GM18505 (cell line): ENCODE measurements around the gene LAPTM5.

Experiments used
- ATAC-seq: cut with Tn5 transposase; IDR thresholded peaks from one replicate; pipeline ENCODE4 v1.9.1; 2021; ENCODE audit not compliant: unreplicated experiment
- POLR2A ChIP-seq: IDR thresholded peaks from 4 replicates; pipeline ENCODE4 v1.6.1; 2011; ENCODE audit warnings: borderline replicate concordance; ENCODE audit not compliant: insufficient read depth, insufficient read length; ENCODE audit errors: extremely low read depth

LAPTM5 gene, protein sequence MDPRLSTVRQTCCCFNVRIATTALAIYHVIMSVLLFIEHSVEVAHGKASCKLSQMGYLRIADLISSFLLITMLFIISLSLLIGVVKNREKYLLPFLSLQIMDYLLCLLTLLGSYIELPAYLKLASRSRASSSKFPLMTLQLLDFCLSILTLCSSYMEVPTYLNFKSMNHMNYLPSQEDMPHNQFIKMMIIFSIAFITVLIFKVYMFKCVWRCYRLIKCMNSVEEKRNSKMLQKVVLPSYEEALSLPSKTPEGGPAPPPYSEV

DNA sequence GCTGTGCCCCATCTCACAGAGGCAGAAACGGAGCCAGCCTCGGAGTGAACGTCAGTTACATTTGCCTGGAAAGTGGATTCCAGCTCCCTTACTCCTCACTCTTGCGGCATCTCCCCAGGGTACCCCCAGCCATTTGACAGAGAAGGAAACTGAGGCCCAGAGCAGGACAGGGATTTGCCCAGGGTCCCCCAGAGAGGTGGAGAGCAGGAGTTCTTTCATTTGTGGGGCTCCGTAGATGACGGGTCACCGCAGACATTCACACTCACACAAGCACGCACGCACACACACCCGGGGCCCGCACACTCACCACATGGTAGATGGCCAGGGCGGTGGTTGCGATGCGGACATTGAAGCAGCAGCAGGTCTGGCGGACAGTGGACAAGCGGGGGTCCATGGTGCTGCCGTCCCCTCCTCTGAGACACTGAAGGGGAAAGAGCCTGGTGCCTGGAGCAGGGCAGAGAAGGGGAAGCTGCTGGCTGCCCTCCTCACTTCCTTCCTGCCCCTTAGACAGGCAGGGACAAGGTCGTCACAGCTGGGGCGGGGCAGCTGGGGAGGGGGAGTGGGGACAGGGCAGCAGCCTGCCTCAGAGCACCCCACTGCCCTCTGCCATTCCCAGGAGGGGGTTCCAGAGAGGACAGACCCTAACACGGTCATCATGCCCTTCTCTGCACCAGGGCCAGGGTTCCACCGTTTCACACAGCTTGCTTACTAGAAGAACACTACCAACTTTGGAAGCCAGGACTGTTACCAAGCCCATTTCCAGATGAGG, at the start of gene LAPTM5:
LAPTM5 (minus strand) TSS at position 423 of the 769 bp plus-strand sequence; CDS start at position 394, 29 bp downstream.
- TF ChIP-seq POLR2A, result peak; percentile 95
- no peak for ATAC-seq

DNA sequence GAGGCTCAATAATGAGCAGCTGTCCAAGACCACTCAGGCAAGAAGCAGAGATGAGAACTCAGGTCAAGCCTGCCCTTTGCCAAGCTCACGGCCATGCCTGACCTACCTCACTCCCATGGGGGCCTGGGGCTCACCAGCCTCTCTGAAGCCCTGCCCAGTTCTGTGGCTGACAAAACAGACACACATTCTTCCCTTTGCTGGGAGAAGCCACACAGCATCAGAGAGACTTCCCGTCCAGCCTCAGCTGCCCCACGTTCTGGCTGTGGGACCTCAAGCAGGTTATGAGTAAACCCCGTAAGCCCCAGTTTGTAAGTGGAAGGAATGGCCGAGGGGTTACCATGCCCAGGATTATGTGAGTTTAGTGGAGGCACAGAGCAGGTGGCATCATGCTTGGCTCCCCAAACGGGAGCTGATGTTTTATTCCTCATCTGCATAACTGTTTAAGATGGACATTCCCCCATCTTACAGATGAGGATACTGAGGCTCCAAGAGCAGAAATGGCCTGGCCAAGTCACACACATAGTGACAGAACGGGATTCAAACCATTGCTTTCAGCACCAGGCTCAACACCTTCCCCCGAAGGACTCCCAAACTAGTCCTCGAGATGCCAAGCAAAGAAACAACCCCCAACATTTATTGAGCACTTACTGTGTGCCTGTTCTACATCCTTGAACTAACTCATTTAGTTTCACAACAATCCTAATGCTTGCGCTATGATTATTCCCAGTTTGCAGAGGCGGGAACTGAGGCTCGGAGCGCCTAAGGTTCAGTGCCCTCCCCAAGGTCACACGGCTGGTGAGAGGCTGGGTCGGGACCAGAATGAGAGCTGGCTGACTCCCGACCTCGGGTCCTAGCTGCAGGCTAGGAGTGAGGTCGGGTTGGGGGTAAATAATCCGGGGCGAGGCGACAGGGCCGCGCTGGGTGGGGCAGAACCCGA, 49.1 kb upstream of the LAPTM5 start:
- TF ChIP-seq POLR2A, result no peak
- no peak for ATAC-seq

DNA sequence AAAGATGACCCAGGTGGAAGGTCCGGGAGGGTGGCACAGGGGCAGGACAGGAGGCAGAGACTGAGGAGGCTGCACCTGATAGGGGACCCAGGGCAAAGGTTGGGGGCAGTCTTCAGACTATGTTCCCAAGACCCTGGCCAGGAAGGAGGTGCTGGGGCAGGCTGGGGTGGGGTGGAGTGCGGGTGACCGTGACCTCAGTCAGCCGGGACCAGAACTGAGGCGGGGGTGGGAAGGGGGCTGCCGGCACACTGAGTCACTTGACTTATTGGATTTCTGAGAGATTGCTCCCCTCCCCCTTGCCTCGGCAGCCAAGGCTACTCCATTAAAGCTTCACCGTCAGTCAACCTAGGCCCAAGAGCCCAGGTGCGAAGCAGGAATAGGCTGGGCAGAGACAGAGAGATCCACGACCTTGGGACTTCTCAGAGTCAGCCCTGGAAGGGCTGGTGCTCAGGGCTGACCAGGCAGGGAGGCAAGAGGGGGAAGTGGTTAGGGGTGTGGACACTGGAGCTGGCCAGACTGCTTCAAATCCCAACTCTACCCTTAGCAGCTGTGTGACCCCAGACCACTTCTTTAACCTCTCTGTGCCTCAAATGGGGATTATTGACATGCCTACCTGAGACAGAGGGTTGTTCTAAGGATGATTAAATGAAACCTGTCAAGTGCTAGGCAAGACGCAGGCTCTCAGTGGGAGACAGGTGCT, 47.9 kb upstream of the LAPTM5 start:
- no peak for ATAC-seq
- TF ChIP-seq POLR2A, result no peak

DNA sequence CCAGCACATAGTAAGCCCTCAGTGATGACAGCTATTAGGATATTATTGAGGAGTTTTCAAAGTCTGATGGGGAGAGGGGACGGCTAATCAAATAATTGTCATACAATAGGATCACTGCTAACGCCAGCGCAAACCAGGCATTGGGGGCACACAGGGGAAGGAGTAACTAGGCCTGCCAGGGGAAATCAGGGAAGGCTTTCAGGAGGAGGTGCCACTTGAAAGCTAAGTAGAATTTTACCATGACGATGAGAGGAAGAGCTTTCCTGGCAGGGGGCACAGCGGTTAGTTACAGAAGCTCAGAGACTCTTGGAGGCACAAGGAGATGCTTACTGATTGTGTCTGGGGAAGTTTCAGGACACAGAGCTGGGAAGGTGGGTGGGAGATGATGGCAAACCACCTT, 47.2 kb upstream of the LAPTM5 start:
- ATAC-seq, result no peak
- TF ChIP-seq POLR2A, result no peak

DNA sequence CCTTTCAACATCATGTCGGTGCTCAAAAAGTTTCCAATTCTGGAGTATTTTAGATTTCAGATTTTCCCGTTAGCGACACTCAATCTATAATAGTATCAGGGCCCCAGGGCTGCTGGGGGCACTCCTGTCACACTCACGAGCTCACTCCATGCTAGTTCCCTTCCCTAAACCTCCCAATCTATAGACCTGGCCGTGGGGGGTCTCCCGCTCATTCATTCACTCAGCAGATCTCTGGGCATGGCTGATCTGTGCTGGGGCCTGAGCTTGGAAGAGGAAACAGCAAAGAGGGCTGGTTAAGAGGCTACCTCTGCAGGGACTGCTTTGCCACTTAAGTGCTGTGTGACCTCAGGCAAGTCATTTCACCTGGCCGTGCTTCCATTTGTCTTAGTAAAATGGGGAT, 46.8 kb upstream of the LAPTM5 start:
- ATAC-seq, result no peak

DNA sequence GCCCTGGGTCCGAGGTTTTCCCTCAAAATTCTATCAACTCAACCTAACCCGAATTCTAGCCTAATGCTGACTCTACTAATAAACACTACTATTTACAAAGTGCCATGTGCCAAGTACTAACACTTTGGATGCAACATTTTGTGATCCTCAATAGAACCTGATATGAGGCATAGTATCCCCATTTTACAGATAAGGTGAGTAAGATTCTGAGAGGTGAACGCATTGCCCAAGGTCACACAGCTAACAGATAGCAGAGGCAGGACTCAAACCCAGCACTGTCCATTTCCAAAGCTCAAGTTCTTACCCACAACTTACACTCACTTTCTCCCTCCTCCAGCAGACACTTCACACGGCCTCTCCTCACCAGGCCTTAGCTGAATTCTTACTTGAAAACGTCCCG, 46.0 kb upstream of the LAPTM5 start:
- ATAC-seq, result no peak
- no peak for TF ChIP-seq POLR2A

More for the DNA sequence above, 46.8 kb upstream of the LAPTM5 start:
- no peak for TF ChIP-seq POLR2A

DNA sequence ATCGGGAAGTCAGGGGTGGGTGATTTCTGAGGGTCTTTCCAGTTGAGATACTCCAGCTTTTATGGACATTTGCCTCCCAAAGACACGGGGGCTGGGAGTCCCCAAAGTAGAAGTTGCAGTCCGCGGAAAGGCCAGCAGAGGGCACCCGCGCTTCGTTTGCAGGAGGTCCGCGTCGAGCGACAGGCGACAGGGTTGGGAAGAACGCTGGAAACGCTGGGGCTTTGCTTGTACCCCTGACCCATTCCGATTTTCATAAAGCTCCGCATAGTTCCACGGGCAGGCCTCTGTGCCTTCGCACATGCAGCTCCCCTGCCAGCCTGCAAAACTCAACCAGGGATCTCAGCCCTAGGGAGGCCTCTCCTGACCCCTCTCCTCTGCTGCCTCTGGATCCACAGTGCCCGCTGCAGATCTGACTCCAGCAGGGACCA, 44.2 kb upstream of the LAPTM5 start:
- no peak for ATAC-seq
- no peak for TF ChIP-seq POLR2A

DNA sequence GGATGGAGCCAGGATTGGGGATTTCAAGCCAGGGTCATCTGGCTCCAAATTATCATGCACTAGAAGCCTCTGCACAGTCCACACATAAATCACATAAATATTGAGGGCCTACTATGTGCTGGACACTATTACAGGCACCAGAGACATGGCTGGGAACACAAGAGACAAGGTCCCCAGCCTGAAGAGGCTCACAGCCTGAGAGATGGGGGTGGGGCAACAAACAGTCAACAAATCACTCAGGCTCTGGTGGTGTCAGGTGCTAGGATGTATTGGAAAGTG, 41.6 kb upstream of the LAPTM5 start:
- no peak for ATAC-seq

DNA sequence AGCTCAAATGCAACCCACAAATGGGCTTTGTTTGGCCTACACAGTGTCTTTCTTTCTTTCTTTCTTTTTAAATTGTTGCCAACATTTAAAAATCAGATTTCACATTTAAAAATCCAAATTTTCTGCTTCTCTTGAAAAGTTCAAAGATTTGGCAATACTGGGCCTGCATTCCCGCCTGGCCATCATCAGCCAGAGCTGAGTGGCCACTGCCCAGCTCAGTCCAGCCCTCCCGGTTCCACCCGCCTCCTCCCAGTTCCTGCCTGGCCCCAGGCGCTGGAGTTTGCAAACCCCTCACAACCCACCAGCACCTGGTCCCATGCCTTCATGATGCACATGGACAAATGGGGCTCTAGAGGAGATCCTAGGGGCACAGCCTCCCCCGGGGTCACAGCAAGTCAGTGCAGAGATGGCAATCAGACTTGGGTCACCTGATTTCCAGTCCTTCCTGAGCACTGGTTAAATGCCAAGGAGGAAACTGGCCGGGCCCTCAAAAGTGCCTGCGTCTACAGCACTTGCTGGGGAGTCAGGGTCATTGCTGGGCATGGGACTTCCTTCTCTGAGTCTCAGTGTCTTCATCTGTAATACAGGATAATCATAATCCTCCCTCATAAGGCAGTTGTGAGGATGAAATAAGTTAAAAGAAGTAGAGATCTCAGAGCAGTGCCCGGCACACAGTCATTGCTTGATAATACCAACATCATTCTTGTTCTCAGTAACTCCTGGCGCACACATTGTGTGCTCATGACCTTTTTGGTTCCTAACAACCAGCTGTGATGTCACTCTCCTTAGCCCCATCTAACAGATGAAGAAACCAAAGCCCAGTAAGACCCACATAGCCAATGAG, 41.0 kb upstream of the LAPTM5 start:
- no peak for TF ChIP-seq POLR2A

More for the DNA sequence above, 41.6 kb upstream of the LAPTM5 start:
- TF ChIP-seq POLR2A, result no peak

DNA sequence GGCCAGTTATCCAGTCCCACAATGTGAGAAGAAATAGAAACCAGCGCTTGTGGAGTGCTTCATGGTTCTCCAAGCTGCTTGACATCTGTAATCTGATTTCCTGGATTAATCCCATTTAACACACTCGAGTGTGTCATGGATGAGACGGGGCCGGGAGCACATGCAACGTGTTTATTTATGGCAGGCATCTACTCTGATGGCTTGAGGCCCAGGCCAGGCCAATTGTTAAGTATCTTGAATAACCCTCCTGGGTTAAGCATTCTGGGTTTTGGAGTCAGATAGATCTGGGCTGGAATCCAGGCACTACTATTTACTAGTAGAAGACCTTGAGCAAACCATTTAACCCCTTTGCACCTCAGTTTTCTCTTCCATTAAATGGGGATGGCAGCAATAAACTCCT, 37.5 kb upstream of the LAPTM5 start:
- no peak for ATAC-seq
- TF ChIP-seq POLR2A, result no peak

More for the DNA sequence above, 41.0 kb upstream of the LAPTM5 start:
- ATAC-seq, result no peak

DNA sequence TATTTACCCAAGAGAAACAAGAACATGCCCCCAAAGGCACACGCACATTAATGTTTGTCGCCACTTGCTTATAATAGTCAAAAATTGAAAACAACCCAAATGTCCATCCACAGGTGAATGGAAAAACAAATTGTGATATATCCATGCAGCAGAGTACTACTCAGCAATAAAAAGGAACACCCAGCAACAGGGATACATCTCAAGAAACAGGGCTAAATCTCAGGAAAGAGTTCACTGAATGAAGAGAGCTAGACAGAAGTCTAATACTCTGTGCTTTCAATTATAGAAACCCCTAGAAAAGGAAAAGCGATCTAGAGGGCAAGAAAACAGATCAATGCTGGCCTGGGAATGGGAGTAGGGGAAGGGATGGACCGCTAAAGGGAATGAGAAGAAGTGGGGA, 36.7 kb upstream of the LAPTM5 start:
- no peak for ATAC-seq
- TF ChIP-seq POLR2A, result no peak

DNA sequence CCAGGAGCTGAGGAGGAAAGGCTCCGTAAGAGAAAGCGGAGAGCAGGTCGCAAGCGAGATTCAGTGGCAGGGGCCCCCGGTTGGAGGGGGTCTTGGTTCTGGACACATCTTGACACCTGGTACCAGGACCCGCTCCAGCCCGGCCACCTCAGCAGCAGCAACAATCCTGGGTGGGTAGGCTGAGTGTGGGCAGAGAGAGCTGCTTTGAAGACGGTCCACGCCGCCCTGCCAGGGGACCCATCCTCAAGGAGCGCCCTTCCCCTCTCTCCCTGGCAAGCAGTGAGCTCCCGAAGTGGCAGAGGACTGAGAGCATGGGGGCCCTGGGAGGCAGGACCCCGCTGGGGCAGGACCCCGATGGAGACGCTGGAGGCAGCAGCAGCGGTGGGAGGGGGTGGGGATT, 35.6 kb upstream of the LAPTM5 start:
- TF ChIP-seq POLR2A, result no peak
- ATAC-seq, result no peak
